OCI-LY7 (cell line): ENCODE data around the gene COL25A1. TPM values are rescaled to one million over a fixed set of nuclear protein-coding genes. Genes with fewer than 3 reads are reported as not detected.

Source experiments
- BruUV-seq: library from RNA; stranded (reverse); fragments of 400-500 nt; replicated peaks from 2 replicates; lab custom pipeline; 2021; lab: Mats Ljungman, UMichigan
- CTCF ChIA-PET: fragments of 300-600 bp; sonication (Branson Sonifier 250); formaldehyde crosslinking; loops from one replicate; lab custom pipeline; 2022; ENCODE audit warnings: antibody characterized with exemption; ENCODE audit not compliant: unreplicated experiment; lab: Charles Lee
- POLR2A ChIA-PET: fragments of 300-600 bp; sonication (Branson Sonifier 250); formaldehyde crosslinking; loops from one replicate; lab custom pipeline; 2022; ENCODE audit warnings: antibody characterized with exemption; lab: Charles Lee
- DNase-seq: peaks from one replicate; pipeline ENCODE4 v3.0.0-alpha.2; 2015; ENCODE audit warnings: low spot score
- H2AFZ ChIP-seq: fragments of 200-600 bp; sonication (generic), shearing (Covaris generic); 2 replicates; pipeline ENCODE4 v1.6.1; 2014; ENCODE audit warnings: mild to moderate bottlenecking, antibody characterized with exemption, low read length, moderate library complexity
- H3K27ac ChIP-seq: fragments of 200-600 bp; sonication (generic); 2 replicates; pipeline ENCODE4 v1.5.1; 2014; ENCODE audit warnings: mixed run types, low read depth, mild to moderate bottlenecking, moderate library complexity, low read length, inconsistent platforms; ENCODE audit not compliant: poor library complexity, severe bottlenecking
- H3K36me3 ChIP-seq: fragments of 200-600 bp; sonication (generic); 2 replicates; pipeline ENCODE4 v1.6.1; 2014; ENCODE audit warnings: mild to moderate bottlenecking, antibody characterized with exemption, low read length, moderate library complexity, mixed read lengths; ENCODE audit not compliant: insufficient read depth
- H3K4me1 ChIP-seq: fragments of 200-600 bp; sonication (generic); 2 replicates; pipeline ENCODE4 v1.5.1; 2014; ENCODE audit warnings: mild to moderate bottlenecking, low read length; ENCODE audit not compliant: insufficient read depth, poor library complexity, severe bottlenecking
- H3K4me2 ChIP-seq: fragments of 200-600 bp; sonication (generic); 2 replicates; pipeline ENCODE4 v1.6.1; 2014; ENCODE audit warnings: mild to moderate bottlenecking, low read length
- H3K4me3 ChIP-seq: fragments of 200-600 bp; sonication (generic); 2 replicates; pipeline ENCODE4 v1.5.1; 2014; ENCODE audit warnings: mild to moderate bottlenecking, low read depth, low read length; ENCODE audit not compliant: poor library complexity, severe bottlenecking
- H3K79me2 ChIP-seq: fragments of 200-600 bp; sonication (generic); 2 replicates; pipeline ENCODE4 v1.6.1; 2016; ENCODE audit warnings: low read depth, mild to moderate bottlenecking, low read length, moderate library complexity, mixed read lengths; ENCODE audit not compliant: insufficient read depth
- H3K9me2 ChIP-seq: fragments of 200-600 bp; sonication (generic); 2 replicates; pipeline ENCODE4 v1.6.1; 2016; ENCODE audit warnings: mild to moderate bottlenecking, low read length, mixed read lengths; ENCODE audit not compliant: insufficient read depth
- H3K9me3 ChIP-seq: fragments of 200-600 bp; sonication (generic); 2 replicates; pipeline ENCODE4 v1.6.1; 2014; ENCODE audit warnings: mild to moderate bottlenecking, mixed run types, low read length, mixed read lengths
- H4K20me1 ChIP-seq: fragments of 200-600 bp; sonication (generic); 2 replicates; pipeline ENCODE4 v1.6.1; 2014; ENCODE audit warnings: mild to moderate bottlenecking, antibody characterized with exemption, low read length, moderate library complexity, mixed read lengths; ENCODE audit not compliant: insufficient read depth
- EZH2phosphoT487 ChIP-seq: fragments of 200-600 bp; sonication (generic); IDR thresholded peaks from 2 replicates; pipeline ENCODE4 v1.6.1; 2018; ENCODE audit warnings: low read depth, borderline replicate concordance, mild to moderate bottlenecking, mixed run types, antibody characterized with exemption, low read length, moderate library complexity, mixed read lengths
- intact Hi-C: fragments of 100-400 bp; cut with micrococcal nuclease; formaldehyde crosslinking; loops from one replicate; pipeline ENCODE4 v1.10.0; 2022; ENCODE audit not compliant: unreplicated experiment
- total RNA-seq, 2 experiments: library from RNA; depleted of rRNA in 1 of 2; stranded (reverse); fragments of >200 nt in 1 of 2; shearing (Covaris generic) in 1 of 2; gene quantifications; 2 replicates each; pipeline ENCODE4 v1.2.3, GENCODE V29; 2014 to 2022
- TF ChIP-seq, protein P1 (sequence below): fragments of 200-600 bp; sonication (generic); conservative IDR thresholded peaks from 2 replicates; pipeline ENCODE4 v1.5.1; 2014; ENCODE audit warnings: mild to moderate bottlenecking, antibody characterized with exemption, low read length, moderate library complexity, mixed read lengths

COL25A1 gene
- total RNA-seq, 2 experiments from 2014 or later: not detected

DNA sequence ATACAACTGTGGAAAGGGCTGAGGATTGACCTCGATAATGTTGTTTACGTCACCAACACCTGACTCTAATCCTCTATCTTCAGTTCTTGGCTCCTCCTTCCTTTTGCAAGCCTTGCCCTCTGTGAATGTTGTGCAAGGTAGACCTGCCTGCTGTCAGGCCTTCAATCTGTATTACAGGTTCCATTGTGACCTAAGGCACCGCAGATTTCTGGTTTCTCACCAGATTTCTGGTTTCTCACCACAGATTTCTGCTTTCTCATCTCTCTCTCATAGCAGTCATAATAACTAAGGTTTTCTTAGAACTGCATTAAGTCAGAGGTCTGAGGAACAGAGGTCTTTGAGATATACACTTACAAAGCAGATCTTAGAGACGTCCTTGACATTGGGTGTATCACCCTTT lies 488.1 kb downstream of the COL25A1 start:
- Histone ChIP-seq H4K20me1 (no peaks in the 10 kb centered on the region), H3K36me3 (no peaks in the 10 kb centered on the region), H2AFZ (no peak overlapping the region), H3K4me2 (no peak overlapping the region), H3K27ac (no peak overlapping the region), H3K9me3 (no peaks in the 10 kb centered on the region), H3K9me2 (no peaks in the 10 kb centered on the region), H3K4me1 (no peaks in the 10 kb centered on the region), H3K79me2 (no peaks in the 10 kb centered on the region), H3K4me3 (no peak overlapping the region)
- no peak for DNase-seq
- intact Hi-C loops: no loop called here
- no TSS peak for BruUV-seq
- ChIA-PET CTCF (no interaction called here), POLR2A (no interaction called here)
- TF ChIP-seq, protein P1, sequence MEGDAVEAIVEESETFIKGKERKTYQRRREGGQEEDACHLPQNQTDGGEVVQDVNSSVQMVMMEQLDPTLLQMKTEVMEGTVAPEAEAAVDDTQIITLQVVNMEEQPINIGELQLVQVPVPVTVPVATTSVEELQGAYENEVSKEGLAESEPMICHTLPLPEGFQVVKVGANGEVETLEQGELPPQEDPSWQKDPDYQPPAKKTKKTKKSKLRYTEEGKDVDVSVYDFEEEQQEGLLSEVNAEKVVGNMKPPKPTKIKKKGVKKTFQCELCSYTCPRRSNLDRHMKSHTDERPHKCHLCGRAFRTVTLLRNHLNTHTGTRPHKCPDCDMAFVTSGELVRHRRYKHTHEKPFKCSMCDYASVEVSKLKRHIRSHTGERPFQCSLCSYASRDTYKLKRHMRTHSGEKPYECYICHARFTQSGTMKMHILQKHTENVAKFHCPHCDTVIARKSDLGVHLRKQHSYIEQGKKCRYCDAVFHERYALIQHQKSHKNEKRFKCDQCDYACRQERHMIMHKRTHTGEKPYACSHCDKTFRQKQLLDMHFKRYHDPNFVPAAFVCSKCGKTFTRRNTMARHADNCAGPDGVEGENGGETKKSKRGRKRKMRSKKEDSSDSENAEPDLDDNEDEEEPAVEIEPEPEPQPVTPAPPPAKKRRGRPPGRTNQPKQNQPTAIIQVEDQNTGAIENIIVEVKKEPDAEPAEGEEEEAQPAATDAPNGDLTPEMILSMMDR: no peak
- TF ChIP-seq EZH2phosphoT487: no peak

GRCh38 chr4:108813261-108813660 lies 489.2 kb downstream of the COL25A1 start:
- Histone ChIP-seq H3K36me3 (no peaks in the 10 kb centered on the region), H3K27ac (no peak overlapping the region), H4K20me1 (no peaks in the 10 kb centered on the region), H2AFZ (no peak overlapping the region), H3K79me2 (no peaks in the 10 kb centered on the region), H3K4me1 (no peaks in the 10 kb centered on the region), H3K9me2 (no peaks in the 10 kb centered on the region), H3K4me2 (no peak overlapping the region), H3K4me3 (no peak overlapping the region), H3K9me3 (no peaks in the 10 kb centered on the region)
- intact Hi-C loops: no loop called here
- POLR2A ChIA-PET: no interaction called here
- CTCF ChIA-PET: no interaction called here
- no TSS peak for BruUV-seq
- no peak for DNase-seq
- no peak for TF ChIP-seq EZH2phosphoT487
- TF ChIP-seq, protein P1: no peak

DNA sequence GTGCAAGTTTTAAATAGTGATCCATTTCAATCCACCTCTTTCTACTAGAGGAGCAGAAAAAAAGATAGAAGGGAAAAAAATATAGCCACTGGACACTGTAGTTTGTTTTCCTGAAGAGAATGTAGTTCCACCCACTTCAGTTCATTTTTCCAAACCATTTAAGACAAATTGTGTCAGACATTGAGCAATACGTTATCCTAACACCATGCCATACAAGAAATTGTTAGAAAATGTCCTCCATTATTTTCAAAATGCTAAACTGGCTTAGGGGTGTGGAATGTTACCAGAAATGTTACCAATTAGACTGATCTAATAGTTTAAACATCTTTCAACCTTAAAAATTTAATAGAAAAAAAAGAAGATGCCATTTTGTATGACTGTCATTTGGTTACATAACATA lies 491.0 kb downstream of the COL25A1 start:
- H3K4me2 ChIP-seq: no peak overlapping the region
- no peaks in the 10 kb centered on the region for H3K79me2 ChIP-seq
- BruUV-seq: no TSS peak
- H4K20me1 ChIP-seq: no peaks in the 10 kb centered on the region
- intact Hi-C loops: no loop called here
- no peak overlapping the region for H3K4me3 ChIP-seq
- H3K4me1 ChIP-seq: no peaks in the 10 kb centered on the region
- CTCF ChIA-PET: no interaction called here
- no peak for TF ChIP-seq EZH2phosphoT487
- TF ChIP-seq, protein P1: no peak
- H3K36me3 ChIP-seq: no peaks in the 10 kb centered on the region
- no peaks in the 10 kb centered on the region for H3K9me3 ChIP-seq
- DNase-seq: no peak
- no peak overlapping the region for H3K27ac ChIP-seq
- no peaks in the 10 kb centered on the region for H3K9me2 ChIP-seq
- H2AFZ ChIP-seq: no peak overlapping the region
- POLR2A ChIA-PET: interaction anchor here (1.0 kb wide), 1 partner anchor 113 kb away, joined by 4 read pairs; no protein-coding TSS in a partner anchor
